Measurements from ENCODE around the gene PLCB1.

DNA sequence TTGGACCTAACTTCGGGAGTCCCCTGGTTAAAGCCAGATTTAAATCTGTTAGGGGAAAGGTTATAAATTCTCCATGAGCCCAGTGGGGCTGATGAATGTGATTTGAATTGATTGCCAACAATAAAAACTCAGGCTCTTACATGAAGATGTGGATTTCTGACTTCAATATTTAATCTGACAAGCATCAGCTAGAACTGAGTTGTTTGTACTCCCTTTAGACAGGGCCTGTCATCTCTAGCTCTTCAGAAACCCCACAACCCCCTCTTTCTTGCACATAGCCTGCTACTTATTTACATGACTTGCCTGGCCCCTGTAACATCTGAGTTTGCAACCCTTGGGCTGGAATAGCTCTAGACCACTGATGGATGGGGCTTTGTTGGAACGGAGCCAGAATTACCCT is 745.2 kb downstream of the PLCB1 start:
- TF ChIP-seq CTCF (IDR thresholded peaks at IDR 0.05; ENCODE audit: low read depth, low read length) (no peak), MAX (IDR thresholded peaks at IDR 0.05; ENCODE audit: low read depth, low read length) (no peak)
